ENCODE measurements around the gene PRODH. TPM values are rescaled to one million over a fixed set of nuclear protein-coding genes. Genes with fewer than 3 reads are reported as not detected.
"Not testable (repeated sequence)": the region's sequence is repeated elsewhere in the genome, so short reads cannot be mapped to it uniquely, and the experiment has no call there.

The PRODH gene
- total RNA-seq, 2 experiments from 2014 or later = 0.06 TPM; not detected in 1

GRCh38 chr22:18920257-18920902 is 15.7 kb downstream of the PRODH start:
- H3K27ac Mint-ChIP-seq = not testable (repeated sequence)

GRCh38 chr22:18917818-18918217 is 18.3 kb downstream of the PRODH start:
- H3K9me3 Mint-ChIP-seq; POLR2A ChIA-PET; ATAC-seq (ENCODE audit: low read depth); H3K36me3 Mint-ChIP-seq; H3K4me3 Mint-ChIP-seq; H3K4me1 Mint-ChIP-seq; DNase-seq; H3K27me3 Mint-ChIP-seq; H3K27ac Mint-ChIP-seq: not testable (repeated sequence)

More at GRCh38 chr22:18920257-18920902, 15.7 kb downstream of the PRODH start:
- H3K27me3 Mint-ChIP-seq; DNase-seq; H3K4me3 Mint-ChIP-seq; H3K9me3 Mint-ChIP-seq; POLR2A ChIA-PET; H3K36me3 Mint-ChIP-seq; ATAC-seq (ENCODE audit: low read depth); H3K4me1 Mint-ChIP-seq: not testable (repeated sequence)

- H3K36me3 Mint-ChIP-seq; ATAC-seq (ENCODE audit: low read depth); DNase-seq; H3K27ac Mint-ChIP-seq; H3K27me3 Mint-ChIP-seq; H3K4me1 Mint-ChIP-seq; H3K9me3 Mint-ChIP-seq; H3K4me3 Mint-ChIP-seq; POLR2A ChIA-PET: not testable (repeated sequence)
Measured at GRCh38 chr22:18915550-18915949, 20.5 kb downstream of the PRODH start.

GRCh38 chr22:18914558-18914957 is 21.5 kb downstream of the PRODH start:
- H3K4me1 Mint-ChIP-seq, POLR2A ChIA-PET: not testable (repeated sequence)

GRCh38 chr22:18912264-18912946 is 23.7 kb downstream of the PRODH start:
- H3K4me3 Mint-ChIP-seq; H3K9me3 Mint-ChIP-seq; POLR2A ChIA-PET; H3K4me1 Mint-ChIP-seq; H3K27me3 Mint-ChIP-seq; H3K36me3 Mint-ChIP-seq; DNase-seq; H3K27ac Mint-ChIP-seq; ATAC-seq (ENCODE audit: low read depth): not testable (repeated sequence)

More at GRCh38 chr22:18914558-18914957, 21.5 kb downstream of the PRODH start:
- not testable (repeated sequence) for ATAC-seq (ENCODE audit: low read depth); H3K27me3 Mint-ChIP-seq; H3K9me3 Mint-ChIP-seq; DNase-seq; H3K36me3 Mint-ChIP-seq; H3K4me3 Mint-ChIP-seq; H3K27ac Mint-ChIP-seq

- H3K27me3 Mint-ChIP-seq; H3K27ac Mint-ChIP-seq; POLR2A ChIA-PET; H3K4me3 Mint-ChIP-seq; H3K4me1 Mint-ChIP-seq; DNase-seq; ATAC-seq (ENCODE audit: low read depth); H3K36me3 Mint-ChIP-seq; H3K9me3 Mint-ChIP-seq: not testable (repeated sequence)
Measured at GRCh38 chr22:18911535-18911934, 24.6 kb downstream of the PRODH start.

- Mint-ChIP-seq H3K27me3 (no peaks in the 10 kb centered on the region), H3K4me1 (no peaks in the 10 kb centered on the region), H3K4me3 (no peak overlapping the region), H3K27ac (no peak overlapping the region), H3K9me3 (no peaks in the 10 kb centered on the region), H3K36me3 (no peaks in the 10 kb centered on the region)
- ATAC-seq (ENCODE audit: low read depth) (no peak), DNase-seq (no peak)
- POLR2A ChIA-PET = no interaction called here
Measured at GRCh38 chr22:18909556-18909955, 26.5 kb downstream of the PRODH start.

- no peaks in the 10 kb centered on the region for H3K9me3 Mint-ChIP-seq
- no peak for ATAC-seq (ENCODE audit: low read depth)
- POLR2A ChIA-PET = no interaction called here
- H3K27ac Mint-ChIP-seq = no peak overlapping the region
- no peak for DNase-seq
- H3K36me3 Mint-ChIP-seq = no peaks in the 10 kb centered on the region
- no peaks in the 10 kb centered on the region for H3K4me1 Mint-ChIP-seq
- no peaks in the 10 kb centered on the region for H3K27me3 Mint-ChIP-seq
- H3K4me3 Mint-ChIP-seq = no peak overlapping the region
Measured at GRCh38 chr22:18906896-18907295, 29.2 kb downstream of the PRODH start.

GRCh38 chr22:18906410-18906745 is 29.7 kb downstream of the PRODH start:
- POLR2A ChIA-PET = not testable (repeated sequence)

GRCh38 chr22:18905540-18906409 is 30.3 kb downstream of the PRODH start, which contains the start of gene DGCR6:
Gene DGCR6, plus strand, starts transcription at chr22:18906320. Its CDS starts 55 bp downstream, at chr22:18906375.
- Mint-ChIP-seq H3K36me3 (no peaks in the 10 kb centered on the region), H3K9me3 (no peaks in the 10 kb centered on the region), H3K27me3 (no peaks in the 10 kb centered on the region), H3K27ac (no peak within 1 kb of the TSS), H3K4me3 (no peak within 1 kb of the TSS), H3K4me1 (no peaks in the 10 kb centered on the region)
- DNase-seq (no peak), ATAC-seq (ENCODE audit: low read depth) (peak; percentile 97)
- POLR2A ChIA-PET = no interaction called here

More at GRCh38 chr22:18906410-18906745, 29.7 kb downstream of the PRODH start:
- H3K36me3 Mint-ChIP-seq, H3K27ac Mint-ChIP-seq, DNase-seq, H3K4me3 Mint-ChIP-seq, H3K9me3 Mint-ChIP-seq, H3K27me3 Mint-ChIP-seq, H3K4me1 Mint-ChIP-seq: not testable (repeated sequence)
- peak; percentile 31 for ATAC-seq (ENCODE audit: low read depth)

GRCh38 chr22:18896037-18896657 is 39.9 kb downstream of the PRODH start:
- ATAC-seq (ENCODE audit: low read depth); H3K4me3 Mint-ChIP-seq: not testable (repeated sequence)

GRCh38 chr22:18893775-18894174 is 42.3 kb downstream of the PRODH start:
- ATAC-seq (ENCODE audit: low read depth); H3K9me3 Mint-ChIP-seq; H3K36me3 Mint-ChIP-seq; POLR2A ChIA-PET; DNase-seq; H3K4me1 Mint-ChIP-seq; H3K27me3 Mint-ChIP-seq; H3K4me3 Mint-ChIP-seq; H3K27ac Mint-ChIP-seq: not testable (repeated sequence)

More at GRCh38 chr22:18896037-18896657, 39.9 kb downstream of the PRODH start:
- DNase-seq, H3K27me3 Mint-ChIP-seq, H3K36me3 Mint-ChIP-seq, POLR2A ChIA-PET, H3K4me1 Mint-ChIP-seq, H3K27ac Mint-ChIP-seq, H3K9me3 Mint-ChIP-seq: not testable (repeated sequence)

GRCh38 chr22:18890510-18891192 is 45.4 kb downstream of the PRODH start:
- H3K27ac Mint-ChIP-seq = not testable (repeated sequence)

More at GRCh38 chr22:18890510-18891192, 45.4 kb downstream of the PRODH start:
- H3K27me3 Mint-ChIP-seq; H3K36me3 Mint-ChIP-seq; H3K4me1 Mint-ChIP-seq; H3K9me3 Mint-ChIP-seq; DNase-seq; ATAC-seq (ENCODE audit: low read depth); POLR2A ChIA-PET; H3K4me3 Mint-ChIP-seq: not testable (repeated sequence)
